Measurements from ENCODE around the gene SENP6. TPM values are rescaled to one million over a fixed set of nuclear protein-coding genes. Genes with fewer than 3 reads are reported as not detected.
A peak's percentile ranks its signal among the peaks of the same experiment; 100 is the strongest.

Gene SENP6
- total and polyA plus RNA-seq, 5 donors from 2014 or later, result 35.1 to 99.4 (median 41.5) TPM

DNA sequence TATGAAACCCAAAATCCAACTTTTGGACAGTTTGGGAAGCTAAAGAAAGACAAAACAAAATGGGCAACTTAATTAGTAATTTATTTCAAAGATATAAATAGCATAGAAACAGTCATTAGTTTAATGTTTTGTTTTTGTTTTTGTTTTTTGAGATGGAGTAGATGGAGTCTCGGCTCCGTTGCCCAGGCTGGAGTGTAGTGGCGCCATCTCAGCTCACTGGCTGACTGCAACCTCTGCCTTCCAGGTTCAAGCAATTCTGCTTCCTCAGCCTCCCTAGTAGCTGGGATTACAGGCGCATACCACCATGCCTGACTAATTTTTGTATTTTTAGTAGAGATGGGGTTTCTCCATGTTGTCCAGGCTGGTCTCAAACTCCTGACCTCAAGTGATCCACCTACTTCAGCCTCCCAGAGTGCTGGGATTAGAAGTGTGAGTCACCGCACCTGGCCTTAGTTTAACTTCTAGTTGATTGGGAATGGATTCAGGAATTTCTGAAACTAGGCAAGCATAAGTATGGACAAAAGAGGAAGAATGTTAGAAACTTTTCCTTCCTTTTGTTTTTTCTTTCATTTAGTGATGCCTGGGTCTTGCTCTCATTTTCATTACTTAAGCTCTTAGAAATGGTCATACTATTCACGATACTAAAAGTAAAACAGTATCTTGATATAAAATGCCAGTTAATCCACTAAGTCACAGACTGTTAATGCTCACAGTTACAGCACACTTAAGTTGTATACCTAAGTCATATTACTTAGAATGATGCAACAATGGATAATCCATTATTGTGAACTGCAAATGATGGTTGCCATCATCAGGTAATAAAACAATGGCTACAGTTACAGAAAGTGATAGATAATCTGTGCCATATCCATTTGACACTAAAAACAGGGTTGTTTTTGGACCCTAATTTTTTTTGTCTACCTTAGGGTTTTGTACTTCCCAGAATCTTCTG lies 8.2 kb downstream of the SENP6 start:
- ATAC-seq (ENCODE audit: low read depth in 2 of 2), result no peak
- H3K4me1 ChIP-seq (ENCODE audit: control insufficient read depth, insufficient read depth, low read length, poor library complexity, severe bottlenecking), result peaks cover 66% of the 10 kb centered on the region
- H3K4me3 Mint-ChIP-seq, result peak overlapping the region in 3 of 4 donors; percentile 4 to 76 (median 26)

DNA sequence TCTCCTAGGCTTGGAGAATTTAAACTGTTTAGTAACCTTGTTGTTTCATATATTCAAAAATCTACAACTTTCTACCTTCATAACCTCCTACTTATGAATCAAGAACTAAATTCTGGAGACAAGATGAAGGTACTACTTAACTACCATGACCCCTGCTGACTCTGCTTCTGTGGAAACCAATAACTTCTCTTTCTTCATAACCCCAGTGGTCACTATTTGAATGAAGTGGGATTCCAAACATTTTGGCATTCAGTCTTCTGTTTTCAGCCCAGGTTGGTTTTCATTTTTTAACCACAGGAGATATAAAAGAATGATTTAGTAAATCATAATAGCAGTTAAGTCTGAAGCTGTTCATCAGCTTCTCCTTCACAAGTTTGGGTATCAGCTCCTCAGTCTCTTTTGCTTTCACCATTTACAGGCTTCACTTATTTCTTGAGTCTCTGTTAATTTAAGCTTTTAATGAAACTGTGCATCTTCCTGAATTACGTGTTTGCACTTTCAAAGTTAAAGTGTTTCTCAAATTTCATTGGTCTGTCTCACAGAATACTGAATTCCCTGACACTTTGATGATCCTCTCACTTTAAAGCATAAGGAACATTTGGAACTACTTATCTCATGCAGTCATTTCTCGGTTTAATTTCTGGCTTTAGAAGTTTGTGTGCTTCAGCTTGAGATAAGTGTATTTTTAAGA lies 9.5 kb downstream of the SENP6 start:
- H3K4me3 ChIP-seq (ENCODE audit: low read depth, low read length), result peak overlapping the region; percentile 51
- Mint-ChIP-seq H3K27ac (peak overlapping the region; percentile 42 to 83 (median 64)), H3K27me3 (no peaks in the 10 kb centered on the region), H3K4me1 (peaks cover 43 to 99% (median 83%) of the 10 kb centered on the region in 4 donors), H3K9me3 (peaks cover 0 to 1% (median 0%) of the 10 kb centered on the region in 7 donors), H3K36me3 (peaks cover 13% of the 10 kb centered on the region), H3K4me3 (peak overlapping the region; percentile 49 to 76 (median 72))
- ATAC-seq (ENCODE audit: low read depth in 2 of 2), result no peak
- no peak for DNase-seq
- no peak overlapping the region for H3K27ac ChIP-seq (ENCODE audit: insufficient read depth, low read length, poor library complexity, severe bottlenecking)
- no peaks in the 10 kb centered on the region for H3K9me3 ChIP-seq (ENCODE audit: control insufficient read depth in 2 of 2, low read length in 2 of 2)
- peaks cover 58% of the 10 kb centered on the region for H3K4me1 ChIP-seq (ENCODE audit: control insufficient read depth, insufficient read depth, low read length, poor library complexity, severe bottlenecking)
- no peaks in the 10 kb centered on the region for H3K27me3 ChIP-seq (ENCODE audit: control insufficient read depth, insufficient read depth, low read length)
- no peaks in the 10 kb centered on the region for H3K36me3 ChIP-seq (ENCODE audit: control insufficient read depth, insufficient read depth, low read length)

More for the DNA sequence above, 8.2 kb downstream of the SENP6 start:
- peak overlapping the region in 2 of 3 donors; percentile 28 to 83 for H3K27ac Mint-ChIP-seq
- no peaks in the 10 kb centered on the region for H3K9me3 ChIP-seq (ENCODE audit: control insufficient read depth in 2 of 2, low read length in 2 of 2)
- H3K9me3 Mint-ChIP-seq, result no peaks in the 10 kb centered on the region
- peaks cover 8% of the 10 kb centered on the region for H3K36me3 Mint-ChIP-seq
- peaks cover 49 to 99% (median 84%) of the 10 kb centered on the region in 4 donors for H3K4me1 Mint-ChIP-seq
- H3K27me3 ChIP-seq (ENCODE audit: control insufficient read depth, insufficient read depth, low read length), result no peaks in the 10 kb centered on the region
- H3K27ac ChIP-seq (ENCODE audit: insufficient read depth, low read length, poor library complexity, severe bottlenecking), result no peak overlapping the region
- DNase-seq, result no peak
- peak overlapping the region; percentile 4 for H3K4me3 ChIP-seq (ENCODE audit: low read depth, low read length)
- no peaks in the 10 kb centered on the region for H3K36me3 ChIP-seq (ENCODE audit: control insufficient read depth, insufficient read depth, low read length)
- no peaks in the 10 kb centered on the region for H3K27me3 Mint-ChIP-seq

DNA sequence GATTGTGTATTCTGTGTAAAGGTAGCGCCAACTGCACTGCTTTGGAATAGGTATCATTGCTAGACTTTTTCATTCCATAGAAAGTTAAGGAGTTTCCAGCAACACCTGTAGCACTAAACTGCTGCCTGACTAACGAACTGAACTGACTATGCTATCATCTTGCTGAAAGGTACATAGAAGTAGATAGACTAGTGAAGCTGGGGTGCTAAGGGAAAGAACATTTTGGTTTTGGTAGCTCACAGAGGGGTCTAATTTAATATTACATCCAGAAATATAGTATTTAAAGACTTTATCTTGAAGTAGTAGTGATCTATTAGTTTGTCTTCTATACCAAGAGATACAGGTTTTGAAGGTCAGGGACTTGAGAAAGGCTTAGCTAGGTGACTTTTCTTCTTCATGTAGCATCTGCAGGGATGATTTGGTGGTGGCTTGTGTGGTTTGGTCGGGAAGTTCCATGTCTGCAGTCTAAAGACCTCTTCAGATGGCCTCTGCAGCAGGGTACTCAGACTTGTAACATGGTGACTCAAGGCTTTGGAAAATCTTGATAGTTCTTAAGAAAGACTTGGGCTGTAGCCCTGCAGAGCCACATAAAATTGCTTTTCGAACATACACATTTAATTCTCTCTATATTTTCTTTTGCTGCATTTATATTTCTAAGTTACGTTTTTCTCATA lies 10.2 kb downstream of the SENP6 start:
- Mint-ChIP-seq H3K9me3 (peaks cover 0 to 1% (median 0%) of the 10 kb centered on the region in 7 donors), H3K4me1 (peaks cover 41 to 94% (median 80%) of the 10 kb centered on the region in 4 donors), H3K36me3 (peaks cover 10% of the 10 kb centered on the region), H3K27me3 (no peaks in the 10 kb centered on the region), H3K27ac (peak overlapping the region; percentile 42 to 83 (median 64)), H3K4me3 (peak overlapping the region; percentile 49 to 76 (median 73))
- Histone ChIP-seq H3K9me3 (ENCODE audit: control insufficient read depth in 2 of 2, low read length in 2 of 2) (no peaks in the 10 kb centered on the region), H3K4me1 (ENCODE audit: control insufficient read depth, insufficient read depth, low read length, poor library complexity, severe bottlenecking) (peaks cover 53% of the 10 kb centered on the region), H3K27ac (ENCODE audit: insufficient read depth, low read length, poor library complexity, severe bottlenecking) (no peak overlapping the region), H3K36me3 (ENCODE audit: control insufficient read depth, insufficient read depth, low read length) (no peaks in the 10 kb centered on the region), H3K4me3 (ENCODE audit: low read depth, low read length) (peak overlapping the region; percentile 51), H3K27me3 (ENCODE audit: control insufficient read depth, insufficient read depth, low read length) (no peaks in the 10 kb centered on the region)
- DNase-seq (peak in 1 of 3 donors; percentile 24), ATAC-seq (ENCODE audit: low read depth in 2 of 2) (no peak)

DNA sequence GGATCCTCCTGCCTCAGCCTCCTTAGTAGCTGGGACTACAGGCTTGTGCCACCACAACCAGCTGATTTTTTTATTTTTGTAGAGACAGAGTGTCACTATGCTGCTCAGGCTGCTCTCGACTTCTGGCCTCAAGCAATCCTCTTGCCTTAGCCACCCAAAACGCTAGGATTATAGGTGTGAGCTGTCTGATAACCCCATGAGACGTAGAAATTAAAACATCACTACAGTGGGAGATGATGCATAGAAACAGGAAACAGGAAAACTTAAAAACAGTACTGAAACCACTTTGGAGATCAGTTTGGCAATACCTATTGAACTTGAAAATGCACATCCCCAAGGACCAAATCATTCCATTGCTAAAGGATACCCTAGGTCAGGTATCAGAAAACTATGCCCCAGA lies 10.8 kb downstream of the SENP6 start:
- Histone ChIP-seq H3K27me3 (ENCODE audit: control insufficient read depth, insufficient read depth, low read length) (no peaks in the 10 kb centered on the region), H3K4me3 (ENCODE audit: low read depth, low read length) (peak overlapping the region; percentile 51), H3K9me3 (ENCODE audit: control insufficient read depth in 2 of 2, low read length in 2 of 2) (no peaks in the 10 kb centered on the region), H3K4me1 (ENCODE audit: control insufficient read depth, insufficient read depth, low read length, poor library complexity, severe bottlenecking) (peaks cover 49% of the 10 kb centered on the region), H3K36me3 (ENCODE audit: control insufficient read depth, insufficient read depth, low read length) (no peaks in the 10 kb centered on the region), H3K27ac (ENCODE audit: insufficient read depth, low read length, poor library complexity, severe bottlenecking) (no peak overlapping the region)
- Mint-ChIP-seq H3K4me3 (peak overlapping the region; percentile 49 to 76 (median 73)), H3K9me3 (peaks cover 0 to 1% (median 0%) of the 10 kb centered on the region in 7 donors), H3K4me1 (peaks cover 40 to 92% (median 77%) of the 10 kb centered on the region in 4 donors), H3K27ac (peak overlapping the region; percentile 60 to 87 (median 83)), H3K36me3 (peaks cover 10% of the 10 kb centered on the region), H3K27me3 (no peaks in the 10 kb centered on the region)
- no peak for ATAC-seq (ENCODE audit: low read depth in 2 of 2)
- DNase-seq, result no peak

DNA sequence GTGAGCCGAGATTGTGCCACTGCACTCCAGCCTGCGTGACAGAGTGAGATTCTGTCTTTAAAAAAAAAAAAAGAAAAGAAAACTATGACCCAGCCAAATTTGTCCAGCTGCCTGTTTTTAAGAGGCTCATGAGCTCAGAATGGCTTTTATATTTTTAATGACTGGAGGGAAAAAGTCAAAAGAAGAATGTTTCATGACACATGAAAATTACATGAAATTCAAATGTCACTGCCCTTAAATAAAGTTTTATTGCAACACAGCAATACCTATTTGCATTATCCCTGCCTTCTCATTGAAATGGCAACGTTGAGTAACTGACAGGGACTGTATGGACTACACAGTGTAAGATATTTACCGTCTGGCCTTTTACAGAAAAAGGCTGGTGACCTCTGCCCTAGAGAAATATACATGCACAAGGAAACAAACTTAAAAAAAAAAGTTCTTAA lies 11.4 kb downstream of the SENP6 start:
- DNase-seq, result no peak
- Histone ChIP-seq H3K36me3 (ENCODE audit: control insufficient read depth, insufficient read depth, low read length) (no peaks in the 10 kb centered on the region), H3K4me3 (ENCODE audit: low read depth, low read length) (peak overlapping the region; percentile 81), H3K27me3 (ENCODE audit: control insufficient read depth, insufficient read depth, low read length) (no peaks in the 10 kb centered on the region), H3K4me1 (ENCODE audit: control insufficient read depth, insufficient read depth, low read length, poor library complexity, severe bottlenecking) (peaks cover 49% of the 10 kb centered on the region), H3K9me3 (ENCODE audit: control insufficient read depth in 2 of 2, low read length in 2 of 2) (no peaks in the 10 kb centered on the region), H3K27ac (ENCODE audit: insufficient read depth, low read length, poor library complexity, severe bottlenecking) (no peak overlapping the region)
- Mint-ChIP-seq H3K27ac (peak overlapping the region; percentile 60 to 87 (median 83)), H3K27me3 (no peaks in the 10 kb centered on the region), H3K36me3 (peaks cover 16% of the 10 kb centered on the region), H3K4me1 (peaks cover 43 to 92% (median 77%) of the 10 kb centered on the region in 4 donors), H3K4me3 (peak overlapping the region; percentile 58 to 94 (median 74)), H3K9me3 (peaks cover 0 to 1% (median 0%) of the 10 kb centered on the region in 7 donors)
- no peak for ATAC-seq (ENCODE audit: low read depth in 2 of 2)

DNA sequence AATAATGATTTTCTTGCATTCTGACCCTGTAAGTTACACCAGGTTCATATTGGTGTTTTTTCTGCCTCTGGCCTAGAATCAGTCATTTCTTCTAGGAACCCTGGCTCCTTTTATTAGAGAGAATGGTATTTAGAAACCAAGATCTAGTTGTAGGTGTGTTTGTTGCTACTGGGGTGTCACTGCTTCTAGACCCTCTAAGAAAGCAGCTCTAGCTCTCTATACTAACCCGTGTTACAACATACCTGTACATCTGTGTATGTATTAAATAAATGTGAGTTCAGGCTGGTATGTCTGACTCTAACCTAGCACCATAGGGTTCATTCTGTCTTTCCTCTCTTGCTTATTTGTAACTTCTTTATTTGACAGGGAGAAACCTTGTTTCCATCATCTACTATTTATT lies 16.8 kb downstream of the SENP6 start:
- ATAC-seq (ENCODE audit: low read depth in 2 of 2), result no peak
- peaks cover 0 to 1% (median 0%) of the 10 kb centered on the region in 7 donors for H3K9me3 Mint-ChIP-seq
- H3K27me3 Mint-ChIP-seq, result no peaks in the 10 kb centered on the region
- DNase-seq, result no peak
- Histone ChIP-seq H3K4me1 (ENCODE audit: control insufficient read depth, insufficient read depth, low read length, poor library complexity, severe bottlenecking) (peaks cover 31% of the 10 kb centered on the region), H3K4me3 (ENCODE audit: low read depth, low read length) (no peak overlapping the region), H3K27ac (ENCODE audit: insufficient read depth, low read length, poor library complexity, severe bottlenecking) (no peak overlapping the region), H3K9me3 (ENCODE audit: control insufficient read depth in 2 of 2, low read length in 2 of 2) (no peaks in the 10 kb centered on the region), H3K36me3 (ENCODE audit: control insufficient read depth, insufficient read depth, low read length) (peaks cover 5% of the 10 kb centered on the region), H3K27me3 (ENCODE audit: control insufficient read depth, insufficient read depth, low read length) (no peaks in the 10 kb centered on the region)
- peak overlapping the region in 3 of 4 donors; percentile 19 to 39 (median 30) for H3K4me3 Mint-ChIP-seq
- H3K36me3 Mint-ChIP-seq, result peaks cover 20% of the 10 kb centered on the region
- H3K4me1 Mint-ChIP-seq, result peaks cover 47 to 84% (median 72%) of the 10 kb centered on the region in 4 donors
- H3K27ac Mint-ChIP-seq, result peak overlapping the region in 2 of 3 donors; percentile 23 to 64

Measured in CD4-positive, CD25-positive, alpha-beta regulatory T cell (primary cell).